IPS DF 19.7 (cell line): ENCODE data around the gene ABCC6.
"Not testable (repeated sequence)": the region's sequence is repeated elsewhere in the genome, so short reads cannot be mapped to it uniquely, and the experiment has no call there.

Experiments
- DNase-seq: peaks from one replicate; pipeline ENCODE4 v3.0.0-alpha.2; 2013; ENCODE audit warnings: low read depth, low spot score

Gene ABCC6

DNA sequence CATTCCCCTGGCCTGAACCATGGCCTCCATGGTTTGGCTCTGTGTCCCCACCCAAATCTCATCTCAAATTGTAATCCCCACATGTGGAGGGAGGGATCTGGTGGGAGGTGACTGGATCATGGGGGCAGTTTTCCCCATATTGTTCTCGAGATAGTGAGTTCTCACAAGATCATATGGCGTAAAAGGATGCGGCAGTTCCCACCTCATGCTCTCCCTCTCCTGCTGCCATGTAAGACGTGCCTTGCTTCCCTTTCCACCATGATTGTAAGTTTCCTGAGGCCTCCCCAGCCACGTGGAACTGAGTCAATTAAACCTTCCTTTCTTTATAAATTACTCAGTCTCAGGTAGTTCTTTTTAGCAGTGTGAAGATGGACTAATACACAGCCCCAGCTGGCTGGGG is 61.5 kb downstream of the ABCC6 start:
- not testable (repeated sequence) for DNase-seq

DNA sequence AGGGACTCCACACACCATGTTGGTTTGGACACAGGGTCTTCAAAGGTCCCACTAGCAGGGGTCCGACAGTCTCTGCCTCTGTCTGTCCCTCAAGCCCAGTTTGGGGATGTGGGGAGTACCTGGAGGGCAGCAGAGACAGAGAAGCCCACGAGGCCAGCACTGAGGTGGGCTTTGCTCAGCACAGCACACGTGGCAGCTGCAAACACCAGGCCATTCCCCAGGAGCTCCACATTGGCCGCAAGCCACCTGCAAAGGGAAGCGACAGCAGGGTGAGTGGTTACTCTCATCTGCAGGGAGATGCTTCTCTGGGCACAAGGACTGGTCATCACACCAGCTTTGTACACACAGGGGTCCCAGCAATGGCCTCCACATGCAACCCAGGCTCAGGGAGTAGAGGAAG is 62.0 kb downstream of the ABCC6 start:
- DNase-seq: no peak

DNA sequence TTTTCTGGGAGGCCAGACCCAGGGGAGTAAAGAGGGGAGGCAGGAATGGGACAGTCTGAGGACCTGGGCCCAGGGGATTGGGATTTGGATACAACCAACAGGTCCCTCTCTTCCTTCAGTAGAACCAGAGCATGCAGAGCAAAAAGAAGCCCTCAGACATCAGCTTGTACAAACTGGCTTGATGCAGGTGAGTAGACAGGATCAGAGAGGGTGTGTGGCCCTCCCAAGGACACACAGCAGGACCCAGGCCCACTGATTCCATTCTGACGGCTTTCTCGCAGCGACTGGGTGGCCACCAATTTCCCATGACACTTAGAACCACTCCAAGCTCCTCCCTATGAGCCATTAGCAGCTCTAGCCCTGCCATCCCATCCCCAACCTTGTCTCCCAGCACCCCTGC is 63.6 kb downstream of the ABCC6 start:
- DNase-seq: no peak

DNA sequence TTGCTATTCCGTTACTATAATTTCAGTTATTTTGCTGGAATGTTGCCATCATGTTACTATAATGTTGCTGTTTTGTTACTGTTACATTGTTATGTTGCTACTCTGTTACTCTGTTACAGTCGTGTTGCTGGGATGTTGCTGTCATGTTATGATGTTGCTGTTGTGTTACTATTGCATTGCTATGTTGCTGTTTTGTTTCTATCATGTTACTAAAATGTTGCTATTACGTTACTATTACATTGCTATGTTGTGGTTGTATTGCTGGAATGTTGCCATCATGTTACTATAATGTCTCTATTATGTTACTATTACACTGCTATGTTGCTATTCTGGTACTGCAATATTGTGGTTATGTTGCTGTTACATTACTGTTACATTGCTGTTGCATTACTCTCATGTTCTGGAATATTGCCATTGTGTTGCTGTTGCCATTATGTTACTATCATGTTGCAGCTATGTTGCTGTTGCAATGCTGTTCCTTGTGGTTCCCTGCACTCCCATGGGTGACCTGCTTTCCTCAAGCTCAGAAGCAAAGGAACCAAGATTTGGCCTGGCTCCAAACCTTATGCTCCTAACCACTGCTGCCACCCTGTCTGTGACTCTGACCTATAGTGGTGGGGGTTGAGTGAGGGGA is 64.4 kb downstream of the ABCC6 start:
- no peak for DNase-seq

GRCh38 chr16:16158082-16158658 is 65.1 kb downstream of the ABCC6 start:
- DNase-seq: no peak

DNA sequence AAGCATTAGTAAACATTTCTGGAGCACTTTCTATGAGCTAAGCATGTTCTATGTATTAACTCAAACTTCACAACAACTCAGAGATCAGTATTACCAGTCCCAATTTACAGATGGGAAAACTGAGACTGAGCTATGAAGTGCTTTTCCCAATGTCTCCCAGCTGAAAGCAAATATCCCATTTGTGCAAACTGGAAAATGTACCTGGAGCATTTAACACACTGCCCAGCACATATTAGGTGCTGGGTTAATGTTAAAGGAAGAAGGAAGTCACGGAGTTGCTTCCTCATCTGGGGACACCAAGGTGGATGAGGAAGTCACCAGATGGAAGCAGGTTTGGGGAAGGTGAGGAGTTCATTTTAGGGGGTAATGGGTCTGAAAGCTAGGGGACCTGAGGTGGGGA is 66.1 kb downstream of the ABCC6 start:
- no peak for DNase-seq

DNA sequence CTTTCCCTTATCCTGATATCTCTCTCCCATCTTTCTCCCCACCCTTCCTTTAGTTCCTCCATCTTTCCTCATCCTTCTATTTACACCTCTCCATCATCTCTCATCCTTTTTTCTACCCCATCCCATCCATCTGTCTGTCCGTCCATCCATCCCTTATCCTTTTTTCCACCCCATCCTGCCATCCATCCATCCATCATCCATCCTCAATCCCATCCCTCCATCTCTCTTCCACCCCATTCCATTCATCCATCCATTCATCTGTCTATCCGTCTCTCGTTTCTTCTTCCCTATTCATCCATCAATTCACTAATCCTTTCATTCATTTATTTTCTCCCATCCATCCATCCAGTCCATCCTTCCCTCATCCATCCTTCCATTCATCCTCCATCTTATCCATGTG is 68.1 kb downstream of the ABCC6 start:
- no peak for DNase-seq

DNA sequence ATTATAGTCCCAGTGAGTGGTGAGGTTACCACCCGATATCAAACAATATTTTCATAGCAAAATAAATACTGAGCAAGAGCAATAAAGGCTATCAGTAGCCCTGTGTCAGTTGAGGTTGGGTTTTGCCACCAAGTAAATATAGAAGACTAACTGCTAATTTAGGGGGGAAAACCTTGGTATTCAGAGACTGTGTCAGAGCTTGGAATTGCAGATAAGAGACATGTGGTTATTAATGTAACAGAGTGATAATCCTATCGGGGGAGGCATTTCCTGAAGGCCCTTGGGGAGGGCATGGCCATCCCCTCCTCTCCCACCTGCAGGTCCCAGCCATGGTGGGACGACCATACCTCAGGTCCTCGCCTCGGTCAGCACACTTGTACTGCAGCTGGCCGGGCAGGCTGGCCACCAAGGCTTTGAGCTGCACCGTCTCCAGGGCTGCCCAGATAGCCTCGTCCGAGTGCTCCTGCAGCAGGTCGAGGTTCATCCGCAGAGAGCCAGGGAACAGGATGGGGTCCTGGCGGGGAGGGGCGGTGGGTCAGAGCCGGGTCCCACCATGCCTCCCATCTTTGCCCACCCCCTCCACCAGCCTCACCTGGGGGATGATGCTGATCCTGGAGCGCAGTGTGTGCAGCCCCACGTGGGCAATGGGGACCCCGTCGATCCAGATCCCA is 68.9 kb downstream of the ABCC6 start:
- DNase-seq: no peak

DNA sequence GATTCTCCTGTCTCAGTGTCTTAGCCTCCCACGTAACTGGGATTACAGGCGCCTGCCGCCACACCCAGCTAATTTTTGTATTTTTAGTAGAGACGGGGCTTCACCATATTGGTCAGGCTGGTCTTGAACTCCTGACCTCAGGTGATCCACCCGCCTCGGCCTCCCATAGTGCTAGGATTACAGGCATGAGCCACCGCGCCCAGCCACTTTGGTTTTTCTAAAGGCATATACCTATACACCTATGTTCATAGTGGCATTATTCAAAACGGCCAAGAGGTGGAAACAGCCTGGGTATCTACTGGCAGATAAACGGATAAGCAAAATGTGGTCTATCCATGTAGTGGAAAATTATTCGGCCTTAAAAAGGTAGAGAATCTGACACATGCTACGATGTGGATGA is 70.3 kb downstream of the ABCC6 start:
- not testable (repeated sequence) for DNase-seq

DNA sequence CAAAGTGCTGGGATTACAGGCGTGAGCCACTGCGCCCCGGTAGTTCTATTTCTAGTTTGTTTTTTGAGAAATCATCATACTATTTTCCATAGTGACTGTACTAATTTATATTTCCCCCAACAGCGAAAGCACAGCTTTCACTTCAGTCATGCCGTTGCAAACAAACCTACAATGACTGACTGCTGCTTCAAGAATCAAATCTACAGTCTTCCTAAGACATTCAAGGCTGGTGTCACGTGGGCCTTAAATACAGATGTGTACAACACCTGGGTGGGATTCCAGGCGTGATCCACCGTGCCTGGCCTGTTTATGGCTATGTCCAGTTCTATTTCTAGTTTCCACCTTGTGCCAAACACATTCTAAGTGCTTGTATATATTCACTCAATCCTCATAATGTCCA is 72.0 kb downstream of the ABCC6 start:
- DNase-seq: no peak

- DNase-seq: no peak
Measured at GRCh38 chr16:16150878-16151152, 72.5 kb downstream of the ABCC6 start.

- DNase-seq: no peak
Measured at GRCh38 chr16:16150117-16150877, 73.0 kb downstream of the ABCC6 start.

DNA sequence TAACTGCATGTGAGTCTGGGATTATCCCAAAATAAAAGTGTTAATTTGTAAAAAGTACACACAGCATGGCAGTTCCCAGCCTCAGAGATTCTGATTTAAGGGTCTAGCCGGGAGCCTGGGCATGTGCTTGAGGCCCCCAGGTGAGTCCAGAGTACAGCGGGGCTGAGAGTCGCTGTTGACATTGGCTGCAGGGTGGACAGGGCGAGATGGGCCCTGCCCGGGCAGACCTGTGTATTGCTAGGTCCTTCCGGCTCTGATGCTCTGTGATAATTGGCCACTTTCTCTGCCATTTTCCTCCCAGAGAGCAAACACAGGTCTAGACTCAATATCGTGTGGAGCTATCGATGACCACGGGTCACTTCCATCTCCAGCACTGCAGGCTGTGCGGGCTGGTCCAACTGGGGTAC is 73.6 kb downstream of the ABCC6 start:
- DNase-seq: no peak

DNA sequence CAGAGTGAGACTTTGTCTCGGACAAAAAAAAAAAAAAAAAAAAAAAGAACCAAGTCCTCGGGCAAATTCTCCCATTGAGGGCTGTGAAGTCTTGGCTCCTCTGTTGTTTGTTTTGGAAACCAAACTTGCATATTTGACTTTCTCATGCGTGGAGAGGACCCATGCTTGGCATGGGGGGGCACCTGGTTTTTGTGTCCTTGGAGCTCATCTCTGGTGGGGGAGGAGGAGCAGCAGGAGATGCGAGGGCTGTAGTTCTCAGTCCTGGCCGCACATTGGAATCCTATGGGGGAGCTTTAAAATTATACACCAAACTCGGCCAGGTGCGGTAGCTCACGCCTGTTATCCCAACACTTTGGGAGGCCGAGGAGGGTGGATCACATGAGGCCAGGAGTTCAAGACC is 74.5 kb downstream of the ABCC6 start:
- DNase-seq: no peak

- DNase-seq: not testable (repeated sequence)
Measured at GRCh38 chr16:16148000-16148599, 75.2 kb downstream of the ABCC6 start.

DNA sequence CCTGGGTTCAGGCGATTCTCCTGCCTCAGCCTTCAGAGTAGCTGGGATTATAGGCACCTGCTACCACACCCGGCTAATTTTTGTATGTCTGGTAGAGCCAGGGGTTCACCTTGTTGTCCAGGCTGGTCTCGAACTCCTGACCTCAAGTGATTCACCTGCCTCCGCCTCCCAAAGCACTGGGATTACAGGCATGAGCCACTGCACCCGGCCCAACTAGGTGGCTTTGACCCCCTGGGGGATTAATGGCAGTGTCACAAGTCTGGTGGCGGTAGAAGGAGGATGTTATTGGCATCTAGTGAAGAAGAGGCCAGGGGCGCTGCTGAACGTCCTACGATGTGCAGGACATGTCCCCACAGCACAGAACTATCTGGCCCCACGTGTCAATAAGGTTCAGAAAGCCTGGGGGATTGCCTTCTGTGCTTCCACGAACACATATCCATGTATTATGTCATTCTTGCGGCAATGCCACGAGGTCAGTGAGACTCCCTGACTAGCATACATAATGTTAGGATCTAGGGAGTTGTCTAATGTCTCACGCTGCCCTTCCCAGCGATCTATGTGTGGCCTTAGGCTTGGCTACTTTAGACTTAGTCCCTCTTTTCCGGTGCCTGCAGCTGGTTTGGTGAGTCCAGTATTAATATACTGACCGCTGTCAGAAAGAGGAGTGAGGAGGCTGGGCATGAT is 75.8 kb downstream of the ABCC6 start:
- no peak for DNase-seq

GRCh38 chr16:16146380-16147315 is 76.6 kb downstream of the ABCC6 start:
- no peak for DNase-seq

DNA sequence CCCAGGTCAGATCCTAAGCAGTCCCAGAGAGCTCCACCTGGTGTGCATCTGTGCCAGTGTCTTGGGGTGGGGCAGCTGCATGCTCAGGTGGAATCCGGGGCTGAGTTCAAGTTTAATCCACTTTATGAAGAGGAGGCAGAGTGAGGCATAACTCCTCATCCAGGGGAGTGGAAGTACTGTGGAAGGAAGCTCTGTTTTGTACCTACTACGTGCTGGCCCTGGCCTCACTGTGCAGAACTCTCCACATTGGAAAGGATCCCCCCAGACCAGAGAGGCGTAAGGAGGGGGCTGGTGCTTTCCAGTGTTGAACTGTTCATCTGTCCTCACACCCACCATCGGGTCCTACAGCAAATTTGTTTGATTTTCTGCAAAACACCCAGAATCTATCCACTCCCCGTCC is 78.0 kb downstream of the ABCC6 start:
- DNase-seq: no peak

GRCh38 chr16:16144416-16144815 is 78.9 kb downstream of the ABCC6 start:
- DNase-seq: no peak

- no peak for DNase-seq
Measured at GRCh38 chr16:16143931-16144330, 79.4 kb downstream of the ABCC6 start.
